Measurements from ENCODE around the gene CNOT6L. TPM values are rescaled to one million over a fixed set of nuclear protein-coding genes. Genes with fewer than 3 reads are reported as not detected.

The CNOT6L gene
- total RNA-seq, 1 experiment from 2014 or later: 29.4 TPM

GRCh38 chr4:77669946-77670590 lies 149.1 kb downstream of the CNOT6L start:
- RAD21 ChIA-PET (ENCODE audit: low non-redundant PET in 1 of 2, low total read pairs in 2 of 2, uncharacterized antibody in 2 of 2, unreplicated experiment in 2 of 2): no interaction called here
- no peaks in the 10 kb centered on the region for H4K20me1 ChIP-seq (ENCODE audit: insufficient read depth)
- no peak overlapping the region for H3K4me3 ChIP-seq (replicated peaks in 1 of 2; ENCODE audit: low read depth in 1 of 2, low read length in 2 of 2)
- H3K4me2 ChIP-seq (ENCODE audit: low read length): no peak overlapping the region
- H3K27me3 ChIP-seq (ENCODE audit: insufficient read depth, low read length): no peaks in the 10 kb centered on the region
- no peak for ATAC-seq
- H3K27ac ChIP-seq (ENCODE audit: low read depth, low read length): no peak overlapping the region
- H3K36me3 ChIP-seq (ENCODE audit: control insufficient read depth in 1 of 2, insufficient read depth in 2 of 2, low read length in 2 of 2): no peaks in the 10 kb centered on the region
- intact Hi-C loops (cut with micrococcal nuclease): no loop called here
- no peak overlapping the region for H2AFZ ChIP-seq (ENCODE audit: low read depth, low read length, poor library complexity, severe bottlenecking)
- no peak overlapping the region for H3K9ac ChIP-seq (ENCODE audit: low read length)
- no peaks in the 10 kb centered on the region; the same call in 1 of the 2 replicates for H3K9me2 ChIP-seq (ENCODE audit: insufficient read depth)
- no peaks in the 10 kb centered on the region for H3K79me2 ChIP-seq (ENCODE audit: insufficient read depth, low read length)
- POLR2A ChIA-PET: no interaction called here
- BruUV-seq (replicated peaks): no TSS peak
- no peak for TF ChIP-seq CTCF (IDR thresholded peaks at IDR 0.05 in 2 of 3, conservative IDR thresholded peaks at IDR 0.05 in 1 of 3; ENCODE audit: borderline replicate concordance in 1 of 3, insufficient read depth in 1 of 3, low read depth in 2 of 3, low read length in 2 of 3)
- no peak for TF ChIP-seq REST (IDR thresholded peaks at IDR 0.05; ENCODE audit: low read depth)
- TF ChIP-seq ZNF274 (IDR thresholded peaks at IDR 0.05; ENCODE audit: low read depth, low read length): no peak
- TF ChIP-seq YY1 (IDR thresholded peaks at IDR 0.05; ENCODE audit: extremely low read depth, insufficient replicate concordance, low read depth, low read length): no peak
- TF ChIP-seq SRF (IDR thresholded peaks at IDR 0.05; ENCODE audit: low read depth): no peak
- no peaks in the 10 kb centered on the region for H3K9me3 ChIP-seq (ENCODE audit: control insufficient read depth in 1 of 2, insufficient read depth in 1 of 2, low read depth in 1 of 2, low read length in 2 of 2)
- H3K4me1 ChIP-seq (ENCODE audit: control insufficient read depth in 1 of 2, insufficient read depth in 2 of 2, low read length in 2 of 2): peaks cover 0 to 8% of the 10 kb centered on the region in 2 experiments; a peak in 2 of 4 replicates
- CTCF ChIA-PET: no interaction called here
- DNase-seq (ENCODE audit: low read depth, low spot score): no peak

Data from HCT116 (cell line).